Pancreas (tissue), 10 donors: ENCODE results near the gene COL13A1. TPM values are rescaled to one million over a fixed set of nuclear protein-coding genes. Genes with fewer than 3 reads are reported as not detected.

ENCODE experiments used
- ATAC-seq, 4 donors: fragments of 200-7000 bp; cut with Tn5 transposase; one replicate each; pipeline versions ENCODE4 v1.8.0 to v1.9.1; 2020; ENCODE audit warnings: mild to moderate bottlenecking in 4 of 4, moderate library complexity in 4 of 4
- DNase-seq, 6 donors: peaks; one replicate each; pipeline ENCODE4 v3.0.0-alpha.2; 2020
- FAIRE-seq: peaks from 2 replicates; lab custom pipeline; 2012; peaks lifted over from hg19 to GRCh38; lab: Jason Lieb, UNC
- H3K27ac ChIP-seq, 4 donors: fragments of 200-600 bp; sonication (generic); 1 replicate in 3 of 4; 2 replicates in 1 of 4; pipeline versions ENCODE4 v1.5.0 to v1.8.0; 2020
- H3K27me3 ChIP-seq, 4 donors: fragments of 200-600 bp; one replicate each; pipeline ENCODE4 v1.8.0; 2021
- H3K36me3 ChIP-seq, 3 donors: fragments of 200-600 bp; sonication (generic) in 1 of 3; one replicate each; pipeline versions ENCODE4 v1.5.0 to v1.8.0; 2020 to 2021
- H3K4me1 ChIP-seq, 3 donors: fragments of 200-600 bp; one replicate each; pipeline ENCODE4 v1.8.0; 2021
- H3K4me3 ChIP-seq, 4 donors: fragments of 200-600 bp; sonication (generic) in 2 of 4; one replicate each; pipeline versions ENCODE4 v1.5.0 to v1.8.0; 2020 to 2021
- H3K9me3 ChIP-seq, 4 donors: fragments of 200-600 bp; one replicate each; pipeline ENCODE4 v1.8.0; 2021
- CTCF ChIP-seq, 4 donors: fragments of 200-600 bp; sonication (generic) in 3 of 4; IDR thresholded peaks; one replicate each; pipeline versions ENCODE4 v1.5.0 to v1.8.0; 2021; ENCODE audit warnings: antibody characterized with exemption in 4 of 4
- WGBS, 2 donors: extraction: QIAGEN DNeasy Blood & Tissue Kit; methylation state at CpG; one replicate each; pipeline ENCODE4 v1.1.7; 2013; 5-methylcytosine and 5-hydroxymethylcytosine counted together
- intact Hi-C, 3 donors: fragments of 100-400 bp; cut with DNase I; formaldehyde crosslinking; loops; one replicate each; pipeline versions ENCODE4 v1.11.1 to v1.14.2; 2022
- polyA plus RNA-seq, 2 donors: library from polyadenylated mRNA; stranded (reverse); fragments of 200-250 nt; gene quantifications; one replicate each; pipeline ENCODE4 v1.2.3, GENCODE V29; 2013
- total RNA-seq, 6 donors: library from RNA; stranded (reverse); fragmentation: NEBNext Ultra II Directional in 4 of 6; extraction: Animal tissue kit (Norgen Biotek cat#: 25700) in 4 of 6; gene quantifications; one replicate each; pipeline versions ENCODE4 v1.2.1 to v1.2.4, GENCODE V29; 2021 to 2023
- donor health status: healthy with polysubstance abuse.
- donor health status: DM: no; HTN: no; CAD: no; lungs with moderate emphysema.
- donor health status: DM: no; HTN: no; CAD: no.
- donor health status: control.
- donor health status: control.
- donor health status: Bipolar disorder and iron deficiency.
- donor health status: DM: yes; HTN: yes; CAD: no.
- donor health status: DM: no; HTN: no; CAD: no.
- donor health status: DM: no; HTN: no; CAD: no.
- donor health status: DM: yes; HTN: yes; CAD: no.

The COL13A1 gene
- total and polyA plus RNA-seq, 8 donors: 0.35 to 11.7 (median 0.92) TPM

- ATAC-seq (no peak), DNase-seq (no peak), FAIRE-seq (no peak)
- WGBS, 2 donors: 80 to 85% methylated on average over 13 of the region's 13 CpGs
- H3K4me3 ChIP-seq: no peak overlapping the region
- H3K36me3 ChIP-seq: no peaks in the 10 kb centered on the region
- no peak overlapping the region for H3K27ac ChIP-seq
- H3K9me3 ChIP-seq: no peaks in the 10 kb centered on the region
- no peaks in the 10 kb centered on the region for H3K27me3 ChIP-seq
- intact Hi-C loops: no loop called here
- H3K4me1 ChIP-seq: no peaks in the 10 kb centered on the region
- no peak for TF ChIP-seq CTCF (IDR thresholded peaks at IDR 0.05)
Measured at GRCh38 chr10:69867699-69868558, 66.2 kb downstream of the COL13A1 start.

GRCh38 chr10:69868821-69869220 is 67.1 kb downstream of the COL13A1 start:
- no peak overlapping the region for H3K4me3 ChIP-seq
- H3K4me1 ChIP-seq: no peaks in the 10 kb centered on the region
- FAIRE-seq: no peak
- no peak overlapping the region for H3K27ac ChIP-seq
- H3K36me3 ChIP-seq: no peaks in the 10 kb centered on the region
- TF ChIP-seq CTCF (IDR thresholded peaks at IDR 0.05): no peak
- intact Hi-C loops: no loop called here
- H3K27me3 ChIP-seq: no peaks in the 10 kb centered on the region
- no peak for DNase-seq
- no peaks in the 10 kb centered on the region for H3K9me3 ChIP-seq
- 50 to 60% methylated on average over 2 of the region's 2 CpGs for WGBS, 2 donors
- no peak for ATAC-seq

- 56 to 82% methylated on average over 3 of the region's 3 CpGs for WGBS, 2 donors
- TF ChIP-seq CTCF (IDR thresholded peaks at IDR 0.05): no peak
- Histone ChIP-seq H3K27ac (no peak overlapping the region), H3K4me3 (no peak overlapping the region), H3K4me1 (no peaks in the 10 kb centered on the region), H3K27me3 (no peaks in the 10 kb centered on the region), H3K9me3 (no peaks in the 10 kb centered on the region), H3K36me3 (no peaks in the 10 kb centered on the region)
- FAIRE-seq (no peak), ATAC-seq (peak; percentile 39 to 67 (median 44)), DNase-seq (peak in 1 of 6 donors; percentile 7)
- intact Hi-C loops: no loop called here
Measured at GRCh38 chr10:69869291-69869961, 67.7 kb downstream of the COL13A1 start.

GRCh38 chr10:69870591-69870990 is 68.9 kb downstream of the COL13A1 start:
- TF ChIP-seq CTCF (IDR thresholded peaks at IDR 0.05): no peak
- ATAC-seq (no peak), DNase-seq (no peak), FAIRE-seq (no peak)
- intact Hi-C loops: no loop called here
- no peak overlapping the region for H3K27ac ChIP-seq
- no peaks in the 10 kb centered on the region for H3K27me3 ChIP-seq
- no peaks in the 10 kb centered on the region for H3K9me3 ChIP-seq
- WGBS, 2 donors: 71 to 77% methylated on average over 7 of the region's 7 CpGs
- H3K36me3 ChIP-seq: no peaks in the 10 kb centered on the region
- no peak overlapping the region for H3K4me3 ChIP-seq
- H3K4me1 ChIP-seq: no peaks in the 10 kb centered on the region
